GM18909 (cell line): ENCODE results near the gene TBXA2R.
"Not testable (repeated sequence)": the region's sequence is repeated elsewhere in the genome, so short reads cannot be mapped to it uniquely, and the experiment has no call there.

Experiments
- ATAC-seq: cut with Tn5 transposase; IDR thresholded peaks from one replicate; pipeline ENCODE4 v1.9.1; 2021; ENCODE audit warnings: mild to moderate bottlenecking; ENCODE audit not compliant: unreplicated experiment, poor library complexity

Gene TBXA2R

GRCh38 chr19:3585301-3586126 is 21.2 kb downstream of the TBXA2R start, which contains the start of gene GIPC3:
Gene GIPC3, plus strand, starts transcription at chr19:3585478. Its CDS starts 120 bp downstream, at chr19:3585598.
- ATAC-seq = no peak

GRCh38 chr19:3584036-3584802 is 22.5 kb downstream of the TBXA2R start:
- ATAC-seq = not testable (repeated sequence)

- ATAC-seq = not testable (repeated sequence)
Observed at GRCh38 chr19:3581792-3582191, 24.9 kb downstream of the TBXA2R start.

DNA sequence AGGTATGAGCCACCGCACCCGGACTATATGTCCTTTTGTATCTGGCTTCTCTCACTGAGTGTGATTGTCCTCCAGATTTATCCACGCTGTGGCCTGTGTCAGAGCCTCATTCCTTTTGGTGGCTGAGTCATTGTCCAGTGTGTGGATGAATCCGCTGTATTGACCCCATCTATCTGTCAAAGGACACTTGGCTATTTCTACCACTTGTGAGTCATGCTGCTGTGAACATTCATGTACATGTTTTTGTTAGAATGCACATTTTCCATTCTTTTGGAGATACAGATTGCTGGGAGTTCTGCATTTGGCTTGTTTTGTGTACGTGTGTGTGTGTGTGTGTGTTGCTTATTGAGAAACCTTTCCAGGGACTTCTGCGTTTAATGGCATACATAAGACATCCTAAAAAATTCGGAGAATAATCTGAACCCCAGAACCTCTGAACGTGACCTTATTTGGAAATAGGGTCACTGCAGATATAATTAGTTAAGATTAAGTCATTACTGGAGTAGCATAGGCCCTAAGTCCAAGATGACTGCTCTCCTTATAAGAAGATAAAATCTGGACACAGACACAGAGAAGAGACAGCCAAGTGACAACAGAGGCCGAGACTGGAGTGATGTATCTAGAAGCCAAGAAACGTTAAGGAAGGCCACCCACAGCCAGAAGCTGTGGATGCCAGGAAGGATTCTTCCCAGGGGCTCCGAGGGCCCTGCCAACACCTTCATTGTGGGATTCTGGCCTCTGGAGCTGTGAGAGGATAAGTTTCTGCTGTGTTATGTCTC is 26.3 kb downstream of the TBXA2R start:
- ATAC-seq = no peak

GRCh38 chr19:3578390-3578789 is 28.3 kb downstream of the TBXA2R start:
- ATAC-seq = no peak

DNA sequence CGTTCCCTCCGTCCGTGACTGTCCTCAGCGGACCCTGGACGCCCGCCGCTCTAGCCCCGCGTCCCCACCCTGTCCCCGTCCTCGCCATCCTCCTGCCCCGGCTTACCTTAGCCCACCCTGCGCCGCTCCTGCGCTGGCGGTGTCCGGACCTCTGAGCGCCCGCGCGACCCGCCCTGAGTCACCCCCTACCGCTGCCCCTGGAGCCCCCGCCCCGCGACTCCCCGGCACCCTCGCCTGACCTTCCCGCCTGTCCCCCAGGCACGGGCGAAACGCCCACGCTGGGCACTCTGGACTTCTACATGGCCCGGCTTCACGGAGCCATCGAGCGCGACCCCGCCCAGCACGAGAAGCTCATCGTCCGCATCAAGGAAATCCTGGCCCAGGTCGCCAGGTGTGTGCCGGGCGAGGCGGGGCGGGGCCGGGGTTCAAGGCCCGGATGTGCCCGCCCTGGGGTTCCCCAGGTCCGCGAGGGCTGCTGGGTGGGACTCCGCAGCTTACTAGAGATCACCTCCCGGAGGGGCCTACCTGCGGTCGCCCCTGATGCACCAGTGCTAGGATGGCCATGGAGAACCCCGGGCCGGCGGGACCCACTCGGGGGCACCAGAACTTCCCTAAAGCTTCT is 28.8 kb downstream of the TBXA2R start:
- no peak for ATAC-seq

- no peak for ATAC-seq
Observed at GRCh38 chr19:3576696-3577443, 29.8 kb downstream of the TBXA2R start.

GRCh38 chr19:3575949-3576673 is 30.6 kb downstream of the TBXA2R start:
- no peak for ATAC-seq

DNA sequence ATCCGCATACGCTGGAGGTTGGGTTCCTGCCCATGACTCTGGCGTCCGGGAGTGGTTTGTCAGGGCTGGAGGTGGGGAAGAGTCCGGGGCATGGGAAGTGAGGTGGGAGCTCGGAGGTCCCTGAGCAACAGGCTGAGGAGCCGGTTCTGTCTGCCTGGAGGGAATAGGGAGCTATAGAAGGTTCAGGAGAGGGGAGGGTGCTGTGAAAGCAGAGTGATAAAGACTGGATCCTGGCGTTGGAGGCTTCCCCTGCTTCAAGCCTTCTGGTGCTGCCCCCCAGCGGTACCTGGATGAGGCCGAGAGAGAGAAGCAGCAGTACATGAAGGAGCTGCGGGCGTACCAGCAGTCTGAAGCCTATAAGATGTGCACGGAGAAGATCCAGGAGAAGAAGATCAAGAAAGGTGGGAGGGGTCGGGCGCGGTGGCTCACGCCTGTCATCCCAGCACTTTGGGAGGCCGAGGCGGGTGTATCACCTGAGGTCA is 31.4 kb downstream of the TBXA2R start:
- ATAC-seq = no peak

GRCh38 chr19:3573858-3574637 is 32.6 kb downstream of the TBXA2R start:
- ATAC-seq = no peak

- peak; percentile 7 for ATAC-seq
Observed at GRCh38 chr19:3573162-3573857, 33.4 kb downstream of the TBXA2R start.

DNA sequence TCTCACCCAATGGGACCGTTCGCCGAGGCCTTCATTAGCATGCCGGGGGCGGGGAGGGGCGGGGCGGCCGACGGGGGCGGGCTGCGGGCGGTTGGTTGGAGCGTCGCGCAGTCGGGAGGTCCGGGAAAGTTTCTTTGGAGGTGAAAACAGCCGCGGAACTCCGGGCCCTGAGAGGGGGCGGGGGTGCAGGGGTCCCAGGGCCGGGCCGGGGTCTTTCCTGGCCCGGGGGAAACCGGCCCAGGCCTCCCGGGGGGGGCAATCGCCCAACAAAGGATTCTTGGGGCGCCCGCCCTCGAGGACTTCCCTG is 33.9 kb downstream of the TBXA2R start, which contains the start of gene HMG20B:
Gene HMG20B, plus strand, starts transcription at position 90 of the 307 bp plus-strand sequence. CDS start 366 bp downstream, outside the sequence.
- no peak for ATAC-seq

DNA sequence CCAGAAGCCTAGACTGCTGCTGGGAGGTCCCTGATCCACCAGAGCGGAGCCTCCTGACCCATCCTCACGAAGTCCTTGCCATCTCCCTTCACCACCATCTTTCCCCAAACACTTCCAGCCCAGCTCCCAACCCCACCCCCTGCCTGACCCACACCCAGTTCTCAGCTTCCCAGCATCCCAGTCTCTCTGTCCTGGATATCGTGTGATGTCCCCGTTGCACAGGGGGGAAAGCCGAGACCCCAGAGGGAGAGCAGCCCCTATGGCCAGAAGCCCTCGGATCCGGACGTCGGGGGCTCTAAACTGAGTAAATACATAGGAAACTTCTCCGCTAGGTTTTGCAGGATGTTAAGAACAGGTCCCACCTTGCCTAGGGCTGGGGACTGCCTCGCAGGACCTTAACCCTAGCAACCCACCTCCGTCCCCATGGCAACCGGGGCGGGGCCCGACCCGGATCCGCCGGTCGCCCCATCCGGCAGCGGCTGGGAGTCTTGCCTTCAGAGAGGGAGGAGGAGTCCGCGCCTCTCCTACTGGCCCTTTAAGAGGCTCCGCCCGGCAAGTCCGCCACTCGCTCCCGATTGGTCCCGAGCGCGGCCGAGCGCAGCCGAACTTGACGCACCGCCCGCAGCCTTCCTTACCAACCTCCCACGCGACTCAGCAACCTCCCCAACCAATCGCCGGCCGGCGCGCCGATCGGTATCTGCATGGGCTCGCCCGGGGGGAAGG is 34.4 kb downstream of the TBXA2R start:
- peak; percentile 87 for ATAC-seq

DNA sequence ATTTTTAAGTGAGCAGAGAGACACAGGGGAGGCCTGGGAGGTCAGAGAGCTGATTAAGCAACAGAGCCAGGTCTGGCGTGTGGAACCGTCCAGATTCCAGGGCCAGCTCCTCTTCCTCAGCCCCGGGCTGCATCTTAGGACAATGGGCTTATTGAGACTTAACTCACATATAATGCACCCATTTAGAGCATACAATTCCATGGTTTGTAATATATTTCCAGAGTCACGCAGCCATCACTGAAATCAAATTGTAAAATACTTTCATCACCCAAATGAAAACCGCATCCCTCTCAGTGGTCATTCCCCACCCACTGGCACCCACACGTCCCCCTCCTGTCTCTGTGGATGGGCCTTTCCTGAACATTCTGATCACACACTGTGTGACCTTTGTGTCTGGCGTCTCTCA is 36.1 kb downstream of the TBXA2R start:
- no peak for ATAC-seq

DNA sequence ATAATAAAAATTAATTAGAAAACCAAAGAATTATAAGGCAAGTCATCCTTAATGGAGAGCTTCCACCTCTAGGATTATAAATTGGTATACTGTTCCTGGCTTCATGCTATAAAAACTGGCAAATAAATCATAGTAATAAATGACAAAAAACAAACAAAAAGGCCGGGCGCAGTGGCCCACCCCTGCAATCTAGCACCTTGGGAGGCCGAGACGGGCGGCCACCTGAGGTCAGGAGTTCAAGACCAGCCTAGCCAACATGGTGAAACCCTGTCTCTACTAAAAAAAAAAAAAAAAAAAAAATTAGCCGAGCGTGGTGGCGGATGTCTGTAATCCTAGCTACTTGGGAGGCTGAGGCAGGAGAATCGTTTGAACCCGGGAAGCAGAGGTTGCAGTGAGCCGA is 36.6 kb downstream of the TBXA2R start:
- not testable (repeated sequence) for ATAC-seq

DNA sequence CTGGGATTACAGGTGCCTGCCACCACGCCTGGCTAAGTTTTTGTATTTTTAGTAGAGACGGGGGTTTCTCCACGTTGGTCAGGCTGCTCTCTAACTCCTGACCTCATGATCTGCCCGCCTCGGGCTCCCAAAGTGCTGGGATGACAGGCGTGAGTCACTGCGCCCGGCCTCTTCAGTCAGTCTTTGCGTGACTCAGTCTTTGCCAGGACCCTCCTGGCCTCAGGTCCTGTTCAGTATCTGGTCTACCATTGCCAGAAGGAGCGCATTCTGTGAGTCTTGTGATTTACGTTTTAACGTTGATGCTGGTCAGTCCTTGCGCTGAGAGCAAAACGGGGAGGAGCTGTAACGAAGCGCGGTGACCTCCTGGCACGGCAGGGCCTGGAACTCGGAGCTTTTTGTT is 41.5 kb downstream of the TBXA2R start:
- ATAC-seq = no peak
